BE2C (cell line): ENCODE results near the gene CWC27.

Source experiments
- DNase-seq: peaks from one replicate; pipeline ENCODE4 v3.0.0-alpha.2; 2020
- H3K27me3 ChIP-seq: fragments of 250-450 bp; sonication (Bioruptor Pico); 2 replicates; pipeline ENCODE4 v1.5.1; 2020; ENCODE audit warnings: mild to moderate bottlenecking
- H3K36me3 ChIP-seq: fragments of 250-450 bp; sonication (Bioruptor Pico); 2 replicates; pipeline ENCODE4 v1.5.1; 2020; ENCODE audit warnings: mild to moderate bottlenecking
- H3K4me1 ChIP-seq: fragments of 250-450 bp; sonication (Bioruptor Pico); 2 replicates; pipeline ENCODE4 v1.5.1; 2020
- H3K4me3 ChIP-seq: 2 replicates; pipeline ENCODE4 v1.5.1; 2011; ENCODE audit warnings: low read depth, low read length
- H3K9me3 ChIP-seq: fragments of 250-450 bp; sonication (Bioruptor Pico); 2 replicates; pipeline ENCODE4 v1.5.1; 2020
- CTCF ChIP-seq: IDR thresholded peaks from 2 replicates; pipeline ENCODE4 v1.5.1; 2012; ENCODE audit warnings: mild to moderate bottlenecking, low read depth, low read length

Gene CWC27

GRCh38 chr5:64869419-64869818 lies 100.7 kb downstream of the CWC27 start:
- no peak for TF ChIP-seq CTCF
- no peaks in the 10 kb centered on the region for H3K27me3 ChIP-seq
- H3K4me1 ChIP-seq = 0 out of 2 replicates have a peak, but pooled peaks cover 3% of the 10 kb centered on the region
- no peaks in the 10 kb centered on the region for H3K9me3 ChIP-seq
- no peak for DNase-seq
- no peaks in the 10 kb centered on the region for H3K36me3 ChIP-seq
- H3K4me3 ChIP-seq = no peak overlapping the region

- no peak overlapping the region for H3K4me3 ChIP-seq
- no peak for DNase-seq
- no peaks in the 10 kb centered on the region for H3K9me3 ChIP-seq
- H3K27me3 ChIP-seq = no peaks in the 10 kb centered on the region
- no peaks in the 10 kb centered on the region for H3K4me1 ChIP-seq
- no peaks in the 10 kb centered on the region for H3K36me3 ChIP-seq
- no peak for TF ChIP-seq CTCF
Observed at GRCh38 chr5:64872044-64872443, 103.3 kb downstream of the CWC27 start.

GRCh38 chr5:64873441-64873840 lies 104.7 kb downstream of the CWC27 start:
- Histone ChIP-seq H3K4me1 (no peaks in the 10 kb centered on the region), H3K36me3 (no peaks in the 10 kb centered on the region), H3K27me3 (no peaks in the 10 kb centered on the region), H3K4me3 (no peak overlapping the region), H3K9me3 (no peaks in the 10 kb centered on the region)
- no peak for DNase-seq
- no peak for TF ChIP-seq CTCF

- Histone ChIP-seq H3K36me3 (no peaks in the 10 kb centered on the region), H3K9me3 (no peaks in the 10 kb centered on the region), H3K27me3 (no peaks in the 10 kb centered on the region), H3K4me1 (no peaks in the 10 kb centered on the region), H3K4me3 (no peak overlapping the region)
- TF ChIP-seq CTCF = no peak
- DNase-seq = no peak
Observed at GRCh38 chr5:64874753-64875152, 106.0 kb downstream of the CWC27 start.

- Histone ChIP-seq H3K9me3 (no peaks in the 10 kb centered on the region), H3K36me3 (no peaks in the 10 kb centered on the region), H3K27me3 (no peaks in the 10 kb centered on the region), H3K4me1 (no peaks in the 10 kb centered on the region), H3K4me3 (no peak overlapping the region)
- DNase-seq = no peak
- no peak for TF ChIP-seq CTCF
Observed at GRCh38 chr5:64876203-64876602, 107.5 kb downstream of the CWC27 start.

GRCh38 chr5:64880821-64881220 lies 112.1 kb downstream of the CWC27 start:
- Histone ChIP-seq H3K36me3 (no peaks in the 10 kb centered on the region), H3K4me3 (no peak overlapping the region), H3K4me1 (no peaks in the 10 kb centered on the region), H3K9me3 (no peaks in the 10 kb centered on the region), H3K27me3 (no peaks in the 10 kb centered on the region)
- no peak for DNase-seq
- no peak for TF ChIP-seq CTCF
